ENCODE results near the gene NATD1.

- TF ChIP-seq POU5F1 (IDR thresholded peaks at IDR 0.05; ENCODE audit: borderline replicate concordance, low read depth, low read length, partially characterized antibody) (no peak), STAT5B (CRISPR knock-in tag; IDR thresholded peaks at IDR 0.05) (no peak), NR2C2 (CRISPR knock-in tag; IDR thresholded peaks at IDR 0.05) (no peak), NR2C2 (tag; IDR thresholded peaks at IDR 0.05) (no peak), FOXP4 (CRISPR knock-in tag; IDR thresholded peaks at IDR 0.05; ENCODE audit: borderline replicate concordance) (no peak), CTCF (IDR thresholded peaks at IDR 0.05 in 2 of 3, conservative IDR thresholded peaks at IDR 0.05 in 1 of 3; ENCODE audit: insufficient read depth in 2 of 3, low read depth in 1 of 3, low read length in 3 of 3) (no peak), ZBTB8A (IDR thresholded peaks at IDR 0.05; ENCODE audit: partially characterized antibody) (no peak), CBFA2T3 (IDR thresholded peaks at IDR 0.05) (no peak)
- TF ChIP-seq, protein P1, sequence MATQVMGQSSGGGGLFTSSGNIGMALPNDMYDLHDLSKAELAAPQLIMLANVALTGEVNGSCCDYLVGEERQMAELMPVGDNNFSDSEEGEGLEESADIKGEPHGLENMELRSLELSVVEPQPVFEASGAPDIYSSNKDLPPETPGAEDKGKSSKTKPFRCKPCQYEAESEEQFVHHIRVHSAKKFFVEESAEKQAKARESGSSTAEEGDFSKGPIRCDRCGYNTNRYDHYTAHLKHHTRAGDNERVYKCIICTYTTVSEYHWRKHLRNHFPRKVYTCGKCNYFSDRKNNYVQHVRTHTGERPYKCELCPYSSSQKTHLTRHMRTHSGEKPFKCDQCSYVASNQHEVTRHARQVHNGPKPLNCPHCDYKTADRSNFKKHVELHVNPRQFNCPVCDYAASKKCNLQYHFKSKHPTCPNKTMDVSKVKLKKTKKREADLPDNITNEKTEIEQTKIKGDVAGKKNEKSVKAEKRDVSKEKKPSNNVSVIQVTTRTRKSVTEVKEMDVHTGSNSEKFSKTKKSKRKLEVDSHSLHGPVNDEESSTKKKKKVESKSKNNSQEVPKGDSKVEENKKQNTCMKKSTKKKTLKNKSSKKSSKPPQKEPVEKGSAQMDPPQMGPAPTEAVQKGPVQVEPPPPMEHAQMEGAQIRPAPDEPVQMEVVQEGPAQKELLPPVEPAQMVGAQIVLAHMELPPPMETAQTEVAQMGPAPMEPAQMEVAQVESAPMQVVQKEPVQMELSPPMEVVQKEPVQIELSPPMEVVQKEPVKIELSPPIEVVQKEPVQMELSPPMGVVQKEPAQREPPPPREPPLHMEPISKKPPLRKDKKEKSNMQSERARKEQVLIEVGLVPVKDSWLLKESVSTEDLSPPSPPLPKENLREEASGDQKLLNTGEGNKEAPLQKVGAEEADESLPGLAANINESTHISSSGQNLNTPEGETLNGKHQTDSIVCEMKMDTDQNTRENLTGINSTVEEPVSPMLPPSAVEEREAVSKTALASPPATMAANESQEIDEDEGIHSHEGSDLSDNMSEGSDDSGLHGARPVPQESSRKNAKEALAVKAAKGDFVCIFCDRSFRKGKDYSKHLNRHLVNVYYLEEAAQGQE (IDR thresholded peaks at IDR 0.05; ENCODE audit: borderline replicate concordance), result no peak
- TF ChIP-seq, protein P1 (CRISPR knock-in tag; IDR thresholded peaks at IDR 0.05; ENCODE audit: low read depth), result no peak
- TF ChIP-seq, protein P2, sequence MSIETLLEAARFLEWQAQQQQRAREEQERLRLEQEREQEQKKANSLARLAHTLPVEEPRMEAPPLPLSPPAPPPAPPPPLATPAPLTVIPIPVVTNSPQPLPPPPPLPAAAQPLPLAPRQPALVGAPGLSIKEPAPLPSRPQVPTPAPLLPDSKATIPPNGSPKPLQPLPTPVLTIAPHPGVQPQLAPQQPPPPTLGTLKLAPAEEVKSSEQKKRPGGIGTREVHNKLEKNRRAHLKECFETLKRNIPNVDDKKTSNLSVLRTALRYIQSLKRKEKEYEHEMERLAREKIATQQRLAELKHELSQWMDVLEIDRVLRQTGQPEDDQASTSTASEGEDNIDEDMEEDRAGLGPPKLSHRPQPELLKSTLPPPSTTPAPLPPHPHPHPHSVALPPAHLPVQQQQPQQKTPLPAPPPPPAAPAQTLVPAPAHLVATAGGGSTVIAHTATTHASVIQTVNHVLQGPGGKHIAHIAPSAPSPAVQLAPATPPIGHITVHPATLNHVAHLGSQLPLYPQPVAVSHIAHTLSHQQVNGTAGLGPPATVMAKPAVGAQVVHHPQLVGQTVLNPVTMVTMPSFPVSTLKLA (conservative IDR thresholded peaks at IDR 0.05), result no peak; a peak in 1 of 4 replicates
These were observed 30.5 kb upstream of the NATD1 start for GRCh38 chr17:21283482-21284318.

All from K562 (cell line).